ENCODE measurements around the gene EXOC6B.

Gene EXOC6B

DNA sequence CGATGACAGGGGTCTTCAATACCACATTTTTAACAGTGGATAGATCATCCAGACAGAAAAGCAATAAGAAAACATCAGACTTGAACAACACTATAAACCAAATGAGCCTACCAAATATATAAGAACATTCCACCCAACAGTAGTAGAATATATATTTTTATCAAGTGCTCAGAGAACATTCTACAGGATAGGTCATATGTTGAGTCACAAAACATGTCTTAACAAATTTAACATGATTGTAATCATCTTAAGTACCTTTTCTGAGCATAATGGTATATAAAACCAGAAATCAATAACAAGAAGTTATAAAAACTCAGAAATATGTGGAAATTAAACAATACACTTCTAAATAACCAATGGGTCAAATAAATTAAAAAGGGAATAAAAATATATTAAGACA lies 484.2 kb downstream of the EXOC6B start:
- no peak for DNase-seq

DNA sequence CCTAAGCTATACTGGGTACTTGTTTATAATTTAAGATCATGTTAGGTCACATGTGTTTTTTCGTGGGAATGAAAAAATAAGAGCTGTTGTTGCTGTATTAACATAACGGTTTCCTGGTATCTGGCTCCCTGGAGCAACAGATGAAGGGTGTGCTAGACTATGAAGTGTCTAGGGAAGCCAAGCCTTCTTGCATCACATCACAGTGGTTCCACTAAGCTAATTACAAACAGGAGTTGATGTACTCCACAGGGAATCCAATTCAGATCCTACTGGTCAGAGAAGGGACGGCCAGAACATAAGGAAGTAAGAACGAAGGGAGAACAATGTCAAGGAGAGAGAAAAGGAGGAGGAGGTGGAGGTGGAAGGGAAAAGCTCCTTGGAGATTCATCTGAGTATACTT lies 485.2 kb downstream of the EXOC6B start:
- no peak for DNase-seq

DNA sequence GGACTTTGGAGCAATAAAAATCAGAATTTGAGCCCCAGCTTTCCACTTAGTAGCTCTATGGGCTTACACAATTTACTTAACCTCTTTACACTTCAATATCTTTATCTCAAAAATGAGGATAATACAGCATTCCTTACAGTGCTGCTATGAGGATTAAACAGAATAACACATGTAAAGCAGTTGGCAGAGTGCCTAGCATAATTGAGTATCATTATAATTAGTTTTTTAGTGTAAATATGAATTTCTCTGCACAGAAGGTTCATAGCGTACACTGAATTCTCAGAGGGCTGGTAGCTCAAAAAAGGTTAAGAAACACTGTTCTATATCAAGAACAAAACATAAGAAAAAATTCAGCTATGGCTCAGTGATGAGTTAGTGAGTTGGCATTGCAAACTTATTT lies 487.8 kb downstream of the EXOC6B start:
- DNase-seq: no peak

DNA sequence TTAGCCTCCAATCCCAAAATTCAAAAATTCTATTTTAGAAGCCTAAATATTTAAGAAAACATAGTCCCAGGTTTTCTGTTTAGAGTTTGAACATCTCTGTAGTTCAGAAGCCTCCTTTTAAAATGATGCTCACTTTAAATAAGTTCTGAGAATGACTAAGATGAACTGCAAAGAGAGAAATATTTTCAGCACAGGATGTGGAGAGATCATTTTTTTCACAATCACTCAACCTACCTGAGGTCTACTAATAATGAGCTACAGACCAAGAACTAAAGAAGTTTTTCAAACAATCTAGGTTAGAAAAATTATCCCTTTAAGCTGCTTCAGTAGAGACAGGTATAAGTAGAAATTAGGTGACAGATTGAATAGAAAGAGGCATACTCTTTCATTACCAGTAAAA lies 493.1 kb downstream of the EXOC6B start:
- DNase-seq: no peak

DNA sequence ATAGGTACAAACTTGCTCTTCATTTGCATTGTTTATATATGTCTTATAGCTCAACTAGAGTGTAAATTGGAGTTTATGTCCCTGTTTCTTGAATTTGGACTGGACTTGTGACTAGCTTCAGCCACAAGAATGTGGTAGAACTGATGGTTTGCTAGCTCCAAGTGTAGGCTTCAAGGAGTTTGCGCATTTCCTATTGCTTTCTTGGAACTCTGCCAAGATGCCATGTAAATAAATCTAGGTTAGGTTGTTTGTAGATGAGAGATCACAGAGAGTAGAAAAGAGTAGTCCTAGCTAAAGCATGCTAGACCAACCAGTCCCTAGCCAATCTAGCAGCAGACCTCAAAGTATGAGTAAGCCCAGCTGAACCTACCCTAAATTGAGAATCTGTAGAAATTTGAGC lies 495.2 kb downstream of the EXOC6B start:
- no peak for DNase-seq

DNA sequence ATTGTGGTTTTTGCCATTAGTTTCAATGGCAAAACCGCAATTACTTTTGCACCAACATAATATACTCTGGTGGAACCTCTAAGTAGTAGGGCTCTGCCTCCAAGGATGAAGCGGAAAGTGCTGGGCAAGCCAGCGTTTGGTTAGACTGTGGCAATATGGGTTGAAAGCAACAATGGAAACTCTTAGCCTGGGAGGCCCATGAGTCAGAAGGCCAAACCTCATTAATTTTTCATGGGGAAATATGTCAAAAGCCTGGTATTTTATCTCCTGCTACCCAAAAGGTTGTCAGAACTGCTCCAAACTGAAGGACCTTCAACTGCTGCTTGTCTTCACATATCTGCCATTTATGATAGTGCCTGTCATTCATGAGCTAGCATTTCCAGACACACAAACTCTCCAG lies 499.1 kb downstream of the EXOC6B start:
- DNase-seq: no peak

DNA sequence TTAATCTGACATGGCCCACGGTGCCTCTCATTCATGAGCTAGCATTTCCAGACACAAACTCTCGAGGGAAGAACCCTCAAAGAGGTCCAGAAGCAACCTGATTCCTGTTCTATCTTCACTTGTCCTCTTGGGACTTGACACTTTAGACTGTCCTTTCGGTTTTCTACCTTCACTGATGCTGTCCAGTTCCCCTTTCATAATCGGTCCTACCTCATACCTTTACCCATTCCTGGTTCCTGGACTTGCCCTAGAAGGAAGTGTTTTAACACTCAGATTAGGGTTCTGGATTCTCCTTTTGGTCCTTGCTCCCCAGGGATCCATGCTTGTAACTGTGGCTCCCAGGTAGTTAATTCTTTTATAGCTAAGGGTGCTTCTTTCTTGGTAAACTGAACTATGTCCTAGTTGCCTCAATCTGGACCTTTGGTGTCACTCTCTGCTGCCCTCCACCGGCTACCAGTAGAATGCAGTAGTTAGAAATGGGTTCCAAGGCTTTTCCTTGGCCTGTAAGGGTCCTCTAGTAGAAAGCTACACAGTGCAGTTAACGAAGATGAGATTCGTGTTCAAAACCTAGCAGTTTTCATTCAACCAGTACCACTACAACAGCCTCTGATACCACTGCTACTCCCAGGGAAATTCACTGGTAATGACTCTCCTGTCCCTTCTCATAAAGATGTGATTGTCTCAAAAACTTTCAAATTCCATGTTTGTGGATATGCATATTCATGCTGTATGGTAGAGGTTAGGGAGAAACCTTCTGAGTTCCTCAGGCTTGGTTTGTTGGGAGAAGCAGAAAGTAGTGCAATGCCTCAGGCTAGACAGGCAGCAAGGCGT lies 500.0 kb downstream of the EXOC6B start:
- DNase-seq: no peak

DNA sequence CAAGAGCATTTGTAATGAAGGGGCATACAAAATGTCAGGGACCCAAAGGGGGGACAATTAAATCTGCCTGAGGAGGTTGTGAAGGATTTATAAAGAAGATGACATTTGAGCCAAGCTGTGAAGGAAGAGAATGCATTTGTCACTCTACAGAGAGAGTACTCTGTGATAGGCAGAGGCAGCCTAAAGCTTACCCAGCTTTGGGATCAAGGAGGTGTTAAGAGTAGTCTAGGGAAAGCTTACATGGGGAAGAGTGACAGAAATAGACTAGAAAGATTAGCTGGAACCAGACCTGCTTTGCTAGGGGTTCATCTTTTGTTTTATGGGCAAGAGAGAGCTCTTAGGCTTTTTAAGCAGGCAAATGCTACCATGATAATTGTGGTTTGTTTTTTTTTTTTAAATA lies 509.1 kb downstream of the EXOC6B start:
- DNase-seq: no peak

DNA sequence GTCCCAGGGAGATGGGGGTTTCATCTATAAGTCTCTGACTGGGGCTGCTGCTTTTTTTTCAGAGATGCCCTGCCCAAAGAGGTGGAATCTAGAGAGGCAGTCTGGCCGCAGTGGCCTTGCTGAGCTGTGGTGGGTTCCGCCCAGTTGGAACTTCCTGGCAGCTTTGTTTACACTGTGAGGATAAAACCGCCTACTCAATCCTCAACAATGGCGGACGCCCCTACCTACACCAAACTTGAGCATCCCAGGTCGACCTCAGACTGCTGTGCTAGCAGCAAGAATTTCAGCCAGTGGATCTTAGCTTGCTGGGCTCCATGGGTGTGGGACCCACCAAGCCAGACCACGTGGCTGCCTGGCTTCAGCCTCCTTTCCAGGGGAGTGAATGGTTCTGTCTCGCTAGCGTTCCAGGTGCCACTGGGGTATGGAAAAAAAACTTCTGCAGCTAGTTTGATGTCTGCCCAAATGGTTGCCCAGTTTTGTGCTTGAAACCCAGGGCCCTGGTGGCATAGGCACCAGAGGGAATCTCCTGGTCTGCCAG lies 525.6 kb downstream of the EXOC6B start:
- DNase-seq: no peak

DNA sequence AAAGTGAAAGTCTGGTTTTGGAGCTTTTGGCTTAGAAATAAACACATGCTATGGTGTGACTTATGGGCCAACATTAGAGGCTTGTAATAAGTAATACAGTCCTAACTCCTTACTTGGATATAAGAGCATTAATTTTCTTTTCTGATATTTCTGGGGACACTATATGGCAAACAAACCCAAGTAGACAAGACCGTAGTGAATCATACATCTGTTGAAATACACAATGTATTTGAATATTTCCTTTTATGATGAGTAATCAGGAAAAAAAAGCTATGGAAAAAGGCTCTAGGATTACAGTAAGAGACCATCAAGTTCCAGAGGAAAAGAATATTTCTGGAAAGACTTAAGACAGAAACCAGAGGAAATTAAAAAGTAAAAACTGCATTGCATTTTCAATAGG lies 532.2 kb downstream of the EXOC6B start:
- DNase-seq: no peak

DNA sequence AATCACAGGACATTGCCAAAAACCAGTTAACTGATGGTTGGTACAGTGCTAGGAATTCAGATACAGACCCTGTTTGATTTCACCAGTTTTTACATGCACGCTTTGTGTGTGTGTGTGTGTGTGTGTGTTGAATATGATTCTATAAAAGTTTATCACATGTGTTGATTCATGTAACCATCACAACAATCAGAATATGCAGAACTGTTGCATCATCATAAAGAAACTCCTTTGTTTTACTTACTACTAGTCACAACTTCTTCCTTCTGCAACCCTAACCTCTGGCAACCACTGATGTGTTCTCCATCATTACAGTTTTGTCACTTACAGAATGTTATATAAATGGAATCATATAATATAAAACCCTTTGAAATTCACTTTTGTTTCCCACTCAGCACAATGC lies 533.4 kb downstream of the EXOC6B start:
- no peak for DNase-seq

DNA sequence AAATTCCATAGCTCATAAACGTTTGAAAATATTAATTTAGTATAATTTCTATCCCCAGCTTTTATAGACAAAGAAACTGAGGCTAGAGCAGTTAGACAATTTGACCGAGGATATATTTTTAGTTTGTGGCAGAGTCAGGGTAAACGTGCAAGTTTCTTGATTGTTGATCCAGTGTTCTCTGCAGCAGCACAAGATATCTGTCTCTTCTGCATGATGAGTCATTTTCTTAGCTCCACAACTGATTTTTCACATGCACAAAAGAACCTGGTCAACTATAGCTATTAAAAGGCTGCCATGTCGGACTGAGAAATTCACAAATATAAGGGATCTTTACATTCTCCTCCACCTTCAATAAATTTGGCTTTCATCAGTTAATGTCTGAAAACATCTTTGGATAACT lies 534.8 kb downstream of the EXOC6B start:
- no peak for DNase-seq

DNA sequence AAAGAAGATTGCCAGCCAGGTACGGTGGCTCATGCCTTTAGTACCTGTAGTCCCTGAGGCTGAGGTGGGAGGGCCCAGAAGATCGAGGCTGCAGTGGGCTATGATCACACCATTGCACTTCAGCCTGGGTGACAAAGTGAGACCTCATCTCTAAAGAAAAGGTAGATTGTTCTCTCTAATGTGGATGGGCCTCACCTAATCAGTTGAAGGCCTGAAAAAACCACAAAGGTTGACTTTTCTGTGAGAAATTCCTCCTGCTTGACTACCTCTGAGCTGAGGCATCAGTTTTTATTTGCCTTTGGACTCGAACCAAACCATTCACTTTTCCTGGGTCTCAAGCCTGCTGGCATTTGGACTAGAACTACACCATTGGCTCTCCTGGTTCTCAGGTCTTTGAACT lies 536.1 kb downstream of the EXOC6B start:
- DNase-seq: no peak

DNA sequence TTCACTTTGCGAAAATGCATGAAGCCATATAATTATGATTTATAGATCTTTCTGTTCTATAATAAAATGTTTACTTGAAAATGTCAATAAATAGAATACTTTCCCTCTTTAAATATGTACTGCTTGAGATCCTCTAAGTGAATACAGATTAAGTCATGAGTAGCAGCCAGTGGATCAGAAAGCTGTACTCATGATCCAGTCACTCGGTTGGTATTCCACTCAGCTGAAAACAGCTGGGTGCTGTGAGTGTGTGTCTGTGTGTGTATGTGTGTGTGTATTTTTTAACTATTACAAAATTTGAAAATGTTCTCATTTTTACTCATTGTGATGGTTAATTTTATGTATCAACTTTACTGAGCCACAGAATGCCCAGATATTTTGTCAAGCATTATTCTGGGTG lies 536.5 kb downstream of the EXOC6B start:
- no peak for DNase-seq

DNA sequence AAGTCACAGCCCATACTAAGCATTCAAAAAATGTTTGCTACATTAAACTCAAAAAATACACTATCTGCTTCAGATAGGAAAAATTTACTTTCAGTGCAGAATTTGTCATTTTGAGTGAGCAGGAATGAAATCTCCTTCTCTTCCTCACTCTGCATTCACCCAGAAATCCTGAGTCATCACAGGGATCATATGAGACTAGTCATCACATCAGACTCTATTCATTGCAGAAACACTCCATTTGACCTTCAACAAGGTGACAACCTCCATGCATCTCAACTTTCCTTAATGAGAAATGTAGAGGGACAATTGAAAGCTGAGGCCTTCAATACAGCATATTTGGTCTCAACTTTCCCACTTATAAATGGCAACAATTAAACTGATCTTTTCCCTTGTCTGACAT lies 547.8 kb downstream of the EXOC6B start:
- no peak for DNase-seq

DNA sequence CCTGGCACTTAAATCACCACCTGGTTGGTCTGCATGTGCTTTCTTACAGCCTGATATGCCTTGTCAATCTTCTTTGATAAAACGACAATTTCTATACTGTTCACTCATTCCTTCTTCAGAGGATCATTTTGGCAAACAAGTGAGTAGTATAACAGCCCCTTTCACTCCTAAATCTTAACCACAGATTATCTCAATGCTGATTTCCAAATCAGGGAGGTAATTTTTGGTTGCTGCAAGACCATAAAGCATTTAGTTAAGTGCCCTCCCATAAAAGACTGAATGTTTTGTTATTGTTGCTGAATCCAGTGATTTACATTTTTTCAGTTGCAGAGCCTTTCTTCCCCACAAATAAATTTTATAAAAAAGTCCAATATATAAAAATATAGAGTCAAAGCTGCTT lies 549.0 kb downstream of the EXOC6B start:
- no peak for DNase-seq

DNA sequence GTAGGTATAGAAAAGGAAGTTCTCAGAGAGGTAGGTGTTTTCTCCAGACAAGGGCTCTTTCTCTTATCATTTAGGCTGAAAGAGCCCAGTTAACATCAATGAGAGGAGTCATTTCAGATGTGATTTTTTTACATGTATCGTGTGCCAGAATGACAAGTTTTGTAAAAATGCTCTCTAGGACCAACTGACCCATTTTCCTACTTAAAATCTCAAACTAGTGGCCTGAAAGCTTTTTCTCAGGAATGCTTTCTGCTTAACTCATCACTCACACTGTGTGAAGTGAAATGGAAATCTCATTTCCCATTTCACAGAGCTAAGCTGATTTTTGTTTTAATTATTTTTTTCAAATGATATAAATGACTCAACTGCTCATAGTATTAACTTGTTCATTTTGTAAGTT lies 549.5 kb downstream of the EXOC6B start:
- no peak for DNase-seq

DNA sequence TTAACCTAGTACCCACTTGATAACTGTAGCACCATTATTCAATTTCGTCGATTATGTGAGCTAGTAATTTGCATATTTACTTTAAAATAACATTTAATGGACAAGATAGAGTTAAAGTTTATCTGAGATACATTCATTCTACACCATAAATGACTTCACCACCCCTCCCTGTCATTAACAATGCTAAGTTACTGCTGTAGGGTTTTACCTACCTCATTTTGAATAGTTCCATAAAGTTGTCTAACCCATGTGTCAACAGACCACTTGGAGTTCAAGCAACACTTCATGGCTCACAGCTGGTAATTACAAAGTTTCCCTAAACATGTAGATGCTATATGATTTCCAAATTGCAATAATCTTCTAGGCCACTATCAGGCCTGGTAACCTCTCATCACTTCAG lies 550.7 kb downstream of the EXOC6B start:
- no peak for DNase-seq

DNA sequence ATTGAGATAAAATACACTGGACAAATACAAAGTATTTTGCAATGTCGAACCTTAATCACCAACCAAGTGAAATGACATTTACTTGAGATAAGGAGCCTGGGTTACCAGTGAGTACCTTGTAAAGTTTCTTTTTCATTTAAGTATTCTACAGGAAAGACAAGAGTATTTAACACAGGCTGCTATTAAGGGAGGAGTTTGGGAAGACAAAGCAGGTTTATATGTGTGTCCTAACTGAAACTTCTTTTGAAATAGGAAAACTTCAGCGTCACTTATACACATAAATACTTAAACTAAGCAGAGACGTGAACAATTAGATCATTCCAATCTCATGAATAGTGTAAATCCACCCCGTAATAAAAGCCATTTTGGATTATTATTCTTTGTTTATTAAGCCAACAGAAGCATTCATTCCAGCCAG lies 551.4 kb downstream of the EXOC6B start:
- DNase-seq: no peak

DNA sequence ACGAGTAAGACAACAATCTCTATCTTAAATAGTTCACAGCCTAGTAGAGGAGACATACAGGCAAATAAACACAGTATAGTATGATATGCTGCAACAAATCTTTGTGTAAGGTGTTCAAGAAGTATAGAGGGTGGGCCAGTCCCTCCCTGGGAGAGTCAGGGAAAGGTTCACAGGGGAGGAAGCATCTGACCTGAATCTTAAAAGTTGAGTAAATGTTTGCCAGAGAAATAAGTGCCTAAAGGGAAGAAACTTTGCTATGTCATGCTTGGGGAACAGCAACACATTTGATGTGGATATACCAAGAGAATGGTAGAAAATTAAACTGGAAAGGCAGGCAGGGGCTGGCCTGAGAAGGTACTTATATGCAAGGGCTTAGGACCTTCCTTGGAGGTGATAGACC lies 552.4 kb downstream of the EXOC6B start:
- no peak for DNase-seq

DNA sequence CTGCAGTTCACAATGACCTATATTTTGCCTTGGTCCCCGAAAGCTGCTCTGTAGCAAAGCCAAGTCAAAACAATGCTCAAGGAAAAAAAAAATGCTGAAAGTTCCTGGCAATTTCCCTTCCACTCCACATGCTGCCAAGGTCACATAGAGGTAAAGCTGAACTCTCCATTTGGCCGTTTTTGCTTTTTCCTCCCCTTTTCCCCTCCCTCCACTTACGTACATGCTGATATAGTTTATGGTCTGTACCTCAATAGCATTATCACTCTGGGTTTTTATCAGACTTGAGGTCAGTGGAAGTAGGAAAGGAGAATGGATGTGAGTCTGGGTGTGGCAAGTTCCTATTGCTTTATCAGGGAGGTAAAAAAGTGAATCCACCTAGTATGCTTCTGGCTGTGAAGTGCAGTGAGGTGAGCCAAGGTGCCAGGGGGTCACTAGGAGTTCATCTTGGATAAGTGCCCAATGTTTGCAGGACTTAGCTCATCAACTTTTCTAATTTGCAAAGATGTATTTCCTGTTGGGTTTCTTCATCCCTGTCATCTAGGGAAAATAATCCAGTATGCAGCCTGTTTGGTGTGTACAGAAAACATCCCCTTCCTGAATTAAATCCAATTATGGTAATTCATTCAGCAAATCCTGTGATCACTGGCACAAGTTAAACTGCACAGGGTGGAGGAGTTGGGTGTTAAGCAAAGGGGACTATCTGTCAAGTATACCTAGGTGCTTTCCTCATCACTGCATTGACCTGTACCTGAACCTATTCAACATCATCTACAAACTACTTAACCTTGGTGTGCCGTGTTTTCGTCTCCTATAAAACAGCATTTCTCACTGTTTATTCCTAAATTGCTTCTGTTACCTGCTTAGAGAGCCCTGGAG lies 553.8 kb downstream of the EXOC6B start:
- DNase-seq: no peak

DNA sequence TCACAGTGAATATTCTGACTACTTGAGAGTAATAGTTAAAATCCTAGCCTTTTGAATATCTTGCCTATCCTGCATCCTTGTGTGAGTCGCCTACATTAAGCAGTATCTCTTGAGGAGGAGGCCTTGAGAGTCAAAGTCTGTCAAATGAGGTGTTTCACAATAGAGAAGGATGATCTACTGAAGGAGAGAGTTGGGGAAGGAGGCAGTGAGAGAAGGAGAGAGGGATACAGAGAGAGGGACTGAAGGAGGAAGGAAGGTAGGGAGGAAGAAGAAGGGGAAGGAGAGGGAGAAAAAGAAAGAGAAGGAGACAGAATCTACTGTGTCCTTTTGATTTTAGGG lies 554.6 kb downstream of the EXOC6B start:
- no peak for DNase-seq

DNA sequence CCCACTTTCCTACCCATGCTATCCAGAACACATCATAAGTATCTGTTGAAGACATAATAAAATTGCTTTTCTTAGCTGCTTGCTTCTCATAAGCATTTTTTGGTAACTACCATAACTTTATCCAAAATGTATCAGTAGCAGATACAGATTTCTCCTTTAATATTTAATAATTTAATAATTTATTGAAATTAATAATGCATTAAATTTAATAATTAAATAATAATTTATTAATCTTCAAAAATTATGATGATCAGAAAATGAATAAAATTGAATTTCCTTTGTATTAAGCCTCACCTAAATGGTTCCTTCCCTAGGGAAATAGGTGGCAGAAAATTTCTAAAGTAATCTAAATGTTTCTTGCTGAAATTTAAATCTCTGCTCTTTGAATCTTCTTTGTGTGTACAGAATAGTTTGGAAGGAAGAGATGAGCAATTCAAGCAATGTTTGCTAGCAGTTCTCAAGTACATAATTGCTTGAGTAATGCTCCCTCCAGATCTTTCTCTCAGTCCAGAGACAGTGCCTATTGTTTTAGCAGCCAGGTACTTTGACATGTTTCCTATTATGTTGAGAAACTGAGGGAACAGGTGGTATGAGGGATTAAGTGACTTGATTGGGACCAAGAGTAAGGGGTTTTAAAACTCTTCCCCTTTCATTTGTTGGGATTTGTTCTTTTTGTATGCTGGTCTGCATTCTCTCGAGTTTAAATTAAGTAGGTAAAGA lies 555.1 kb downstream of the EXOC6B start:
- no peak for DNase-seq

DNA sequence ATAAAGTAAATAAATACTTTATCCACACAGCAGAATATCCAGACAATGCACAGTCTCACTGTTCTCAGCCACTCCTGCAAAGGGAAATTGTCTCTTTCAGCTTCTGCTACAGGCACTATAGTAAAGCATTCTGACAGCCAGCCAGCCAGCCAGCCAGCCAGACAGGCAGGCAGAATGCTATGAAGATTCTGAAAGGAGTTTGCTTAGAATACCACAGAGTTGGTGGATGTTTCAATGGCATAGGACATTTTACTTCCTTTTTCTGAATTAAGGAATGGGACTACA lies 562.1 kb downstream of the EXOC6B start:
- no peak for DNase-seq

Measured in retina (tissue), 1 donor.